Upper lobe of left lung (tissue), 6 donors: ENCODE results near the gene TBC1D5. TPM values are rescaled to one million over a fixed set of nuclear protein-coding genes. Genes with fewer than 3 reads are reported as not detected.

Source experiments
- ATAC-seq, 2 donors: fragments of 200-7000 bp; cut with Tn5 transposase; one replicate each; pipeline ENCODE4 v1.9.1; 2022; ENCODE audit warnings: mild to moderate bottlenecking in 2 of 2, moderate library complexity in 2 of 2; ENCODE audit not compliant: low FRiP score in 2 of 2
- DNase-seq, 2 donors: peaks; one replicate each; pipeline ENCODE4 v3.0.0-alpha.2; 2019 to 2020
- H3K27ac ChIP-seq, 4 donors: fragments of 200-600 bp; sonication (generic); one replicate each; pipeline ENCODE4 v1.5.1; 2016 to 2019
- H3K27me3 ChIP-seq, 4 donors: fragments of 200-600 bp; sonication (generic); one replicate each; pipeline ENCODE4 v1.5.1; 2017 to 2019
- H3K36me3 ChIP-seq, 4 donors: fragments of 200-600 bp; sonication (generic); one replicate each; pipeline ENCODE4 v1.5.1; 2016 to 2019
- H3K4me1 ChIP-seq, 4 donors: fragments of 200-600 bp; sonication (generic); one replicate each; pipeline ENCODE4 v1.5.1; 2018 to 2019
- H3K4me3 ChIP-seq, 4 donors: fragments of 200-600 bp; sonication (generic); one replicate each; pipeline ENCODE4 v1.5.1; 2017 to 2019; ENCODE audit warnings: mild to moderate bottlenecking in 2 of 4, moderate library complexity in 1 of 4
- H3K9me3 ChIP-seq, 4 donors: fragments of 200-600 bp; sonication (generic); one replicate each; pipeline ENCODE4 v1.5.1; 2018 to 2019
- CTCF ChIP-seq, 6 experiments: fragments of 450-650 bp in 4 of 6; fragments of 200-600 bp in 2 of 6; sonication (generic) in 2 of 6; IDR thresholded peaks; one replicate each; pipeline ENCODE4 v1.5.1; 2016 to 2019; ENCODE audit warnings: antibody characterized with exemption in 6 of 6
- EP300 ChIP-seq, 4 donors: sonication (generic); formaldehyde crosslinking; IDR thresholded peaks; one replicate each; pipeline ENCODE4 v1.5.1; 2017; ENCODE audit warnings: antibody characterized with exemption in 4 of 4, control low read depth in 2 of 4
- POLR2A ChIP-seq, 4 donors: fragments of 450-650 bp; IDR thresholded peaks; one replicate each; pipeline ENCODE4 v1.5.1; 2016 to 2017; ENCODE audit warnings: antibody characterized with exemption in 4 of 4, mild to moderate bottlenecking in 2 of 4
- POLR2AphosphoS5 ChIP-seq, 2 donors: sonication (generic); formaldehyde crosslinking; IDR thresholded peaks; one replicate each; pipeline ENCODE4 v1.5.1; 2017; ENCODE audit warnings: antibody characterized with exemption in 2 of 2
- WGBS, 2 donors: methylation state at CpG; one replicate each; pipeline ENCODE4 v1.1.5; 2017 to 2018; 5-methylcytosine and 5-hydroxymethylcytosine counted together
- total RNA-seq, 6 donors: library from RNA; depleted of rRNA in 4 of 6; stranded (reverse); fragments of >200 nt in 4 of 6; gene quantifications; one replicate each; pipeline versions ENCODE4 v1.1.0 to v1.2.1, GENCODE V29; 2016 to 2021
- donor health status: DM: no; HTN: no; CAD: no; lungs with moderate emphysema.
- donor health status: DM: no; HTN: yes; CAD: no; lungs with severe emphysema.

The TBC1D5 gene
- total RNA-seq, 6 donors from 2014 or later, result 53.0 to 135 (median 63.3) TPM

- DNase-seq, result no peak
- Histone ChIP-seq H3K4me1 (no peaks in the 10 kb centered on the region), H3K9me3 (no peaks in the 10 kb centered on the region), H3K36me3 (peaks cover 0 to 17% (median 6%) of the 10 kb centered on the region in 4 donors), H3K27me3 (no peaks in the 10 kb centered on the region), H3K4me3 (no peak overlapping the region), H3K27ac (no peak overlapping the region)
- 89% methylated on average over 2 of the region's 2 CpGs for WGBS, 2 donors
- TF ChIP-seq CTCF (IDR thresholded peaks at IDR 0.05), result no peak
- no peak for TF ChIP-seq EP300 (IDR thresholded peaks at IDR 0.05)
- no peak for TF ChIP-seq POLR2AphosphoS5 (IDR thresholded peaks at IDR 0.05)
- no peak for TF ChIP-seq POLR2A (IDR thresholded peaks at IDR 0.05)
- ATAC-seq, result no peak
Measured at GRCh38 chr3:17290894-17291293, 451.5 kb downstream of the TBC1D5 start.

- Histone ChIP-seq H3K4me3 (no peak overlapping the region), H3K9me3 (no peaks in the 10 kb centered on the region), H3K27me3 (no peaks in the 10 kb centered on the region), H3K27ac (no peak overlapping the region), H3K36me3 (peaks cover 0 to 17% (median 6%) of the 10 kb centered on the region in 4 donors), H3K4me1 (no peaks in the 10 kb centered on the region)
- DNase-seq (peak in 1 of 2 donors; percentile 26), ATAC-seq (peak in 1 of 2 donors; percentile 53)
- TF ChIP-seq CTCF (IDR thresholded peaks at IDR 0.05) (no peak), POLR2AphosphoS5 (IDR thresholded peaks at IDR 0.05) (no peak), EP300 (IDR thresholded peaks at IDR 0.05) (no peak), POLR2A (IDR thresholded peaks at IDR 0.05) (no peak)
- WGBS, 2 donors, result 99 to 100% methylated on average over 2 to 14 of the region's 14 CpGs
Measured at GRCh38 chr3:17288839-17289399, 453.5 kb downstream of the TBC1D5 start.

- TF ChIP-seq POLR2AphosphoS5 (IDR thresholded peaks at IDR 0.05) (no peak), CTCF (IDR thresholded peaks at IDR 0.05) (no peak), POLR2A (IDR thresholded peaks at IDR 0.05) (no peak), EP300 (IDR thresholded peaks at IDR 0.05) (no peak)
- Histone ChIP-seq H3K27ac (no peak overlapping the region), H3K9me3 (no peaks in the 10 kb centered on the region), H3K4me1 (no peaks in the 10 kb centered on the region), H3K36me3 (peaks cover 0 to 17% (median 6%) of the 10 kb centered on the region in 4 donors), H3K27me3 (no peaks in the 10 kb centered on the region), H3K4me3 (no peak overlapping the region)
- WGBS, 2 donors, result 92 to 97% methylated on average over 5 of the region's 5 CpGs
- DNase-seq (no peak), ATAC-seq (no peak)
Measured at GRCh38 chr3:17287006-17287689, 455.3 kb downstream of the TBC1D5 start.

- ATAC-seq (no peak), DNase-seq (no peak)
- WGBS, 2 donors, result 87 to 94% methylated on average over 2 of the region's 2 CpGs
- no peak for TF ChIP-seq POLR2A (IDR thresholded peaks at IDR 0.05)
- TF ChIP-seq EP300 (IDR thresholded peaks at IDR 0.05), result no peak
- TF ChIP-seq CTCF (IDR thresholded peaks at IDR 0.05), result no peak
- TF ChIP-seq POLR2AphosphoS5 (IDR thresholded peaks at IDR 0.05), result no peak
- no peaks in the 10 kb centered on the region for H3K27me3 ChIP-seq
- H3K27ac ChIP-seq, result no peak overlapping the region
- H3K4me1 ChIP-seq, result no peaks in the 10 kb centered on the region
- H3K4me3 ChIP-seq, result no peak overlapping the region
- H3K36me3 ChIP-seq, result no peaks in the 10 kb centered on the region
- H3K9me3 ChIP-seq, result no peaks in the 10 kb centered on the region
Measured at GRCh38 chr3:17278006-17278405, 464.4 kb downstream of the TBC1D5 start.

GRCh38 chr3:17266846-17267245 lies 475.6 kb downstream of the TBC1D5 start:
- H3K4me1 ChIP-seq, result no peaks in the 10 kb centered on the region
- no peak for TF ChIP-seq EP300 (IDR thresholded peaks at IDR 0.05)
- TF ChIP-seq POLR2AphosphoS5 (IDR thresholded peaks at IDR 0.05), result no peak
- no peak for TF ChIP-seq POLR2A (IDR thresholded peaks at IDR 0.05)
- TF ChIP-seq CTCF (IDR thresholded peaks at IDR 0.05), result no peak

More at GRCh38 chr3:17266846-17267245, 475.6 kb downstream of the TBC1D5 start:
- Histone ChIP-seq H3K27me3 (no peaks in the 10 kb centered on the region), H3K4me3 (no peak overlapping the region), H3K27ac (no peak overlapping the region), H3K9me3 (no peaks in the 10 kb centered on the region), H3K36me3 (no peaks in the 10 kb centered on the region)
- WGBS, 2 donors, result 96 to 97% methylated on average over 5 of the region's 5 CpGs
- ATAC-seq (no peak), DNase-seq (no peak)
